ENCODE results near the gene SHISA5.
A peak's percentile ranks its signal among the peaks of the same experiment; 100 is the strongest.
"Not testable (repeated sequence)": the region's sequence is repeated elsewhere in the genome, so short reads cannot be mapped to it uniquely, and the experiment has no call there.

SHISA5 gene

GRCh38 chr3:48504051-48504946 is at the start of gene SHISA5:
TSS of gene SHISA5 (minus strand) at chr3:48504174. CDS start at chr3:48504094, 80 bp downstream.
- no peak for TF ChIP-seq CTCF (IDR thresholded peaks at IDR 0.05; ENCODE audit: extremely low read depth, missing control alignments)
- DNase-seq (ENCODE audit: low spot score), result peak; percentile 81

- TF ChIP-seq CTCF (IDR thresholded peaks at IDR 0.05; ENCODE audit: extremely low read depth, missing control alignments), result no peak
- DNase-seq (ENCODE audit: low spot score), result no peak
Observed at GRCh38 chr3:48553361-48553760, 49.4 kb upstream of the SHISA5 start.

- DNase-seq (ENCODE audit: low spot score), result no peak
- TF ChIP-seq CTCF (IDR thresholded peaks at IDR 0.05; ENCODE audit: extremely low read depth, missing control alignments), result no peak
Observed at GRCh38 chr3:48552111-48552951, 48.4 kb upstream of the SHISA5 start.

- not testable (repeated sequence) for DNase-seq (ENCODE audit: low spot score)
Observed at GRCh38 chr3:48551651-48552050, 47.7 kb upstream of the SHISA5 start.

- peak; percentile 87 for TF ChIP-seq CTCF (IDR thresholded peaks at IDR 0.05; ENCODE audit: extremely low read depth, missing control alignments)
- peak; percentile 72 for DNase-seq (ENCODE audit: low spot score)
Observed at GRCh38 chr3:48548729-48549705, 45.0 kb upstream of the SHISA5 start.

- TF ChIP-seq CTCF (IDR thresholded peaks at IDR 0.05; ENCODE audit: extremely low read depth, missing control alignments), result no peak
- DNase-seq (ENCODE audit: low spot score), result no peak
Observed at GRCh38 chr3:48548126-48548525, 44.2 kb upstream of the SHISA5 start.

GRCh38 chr3:48546203-48546829 is 42.3 kb upstream of the SHISA5 start:
- no peak for TF ChIP-seq CTCF (IDR thresholded peaks at IDR 0.05; ENCODE audit: extremely low read depth, missing control alignments)
- DNase-seq (ENCODE audit: low spot score), result no peak
